WERI-Rb-1 (cell line): ENCODE data around the gene CKAP5.

Source experiments
- DNase-seq: peaks from one replicate; pipeline ENCODE4 v3.0.0-alpha.2; 2020
- H3K27ac ChIP-seq: fragments of 250-450 bp; sonication (Bioruptor Pico); 2 replicates; pipeline ENCODE4 v1.5.1; 2020; ENCODE audit warnings: mild to moderate bottlenecking, moderate library complexity
- H3K27me3 ChIP-seq: fragments of 250-450 bp; sonication (Bioruptor Pico); 2 replicates; pipeline ENCODE4 v1.5.1; 2021; ENCODE audit warnings: mild to moderate bottlenecking, low read depth, moderate library complexity; ENCODE audit not compliant: insufficient read depth, severe bottlenecking
- H3K36me3 ChIP-seq: fragments of 250-450 bp; sonication (Bioruptor Pico); 2 replicates; pipeline ENCODE4 v1.5.1; 2020; ENCODE audit warnings: mild to moderate bottlenecking, moderate library complexity
- H3K4me3 ChIP-seq: 2 replicates; pipeline ENCODE4 v1.5.1; 2011; ENCODE audit warnings: low read depth, mild to moderate bottlenecking, control low read depth, low read length
- H3K9me3 ChIP-seq: fragments of 250-450 bp; sonication (Bioruptor Pico); 2 replicates; pipeline ENCODE4 v1.5.1; 2021; ENCODE audit warnings: mild to moderate bottlenecking, moderate library complexity; ENCODE audit not compliant: severe bottlenecking
- CTCF ChIP-seq: IDR thresholded peaks from 2 replicates; pipeline ENCODE4 v1.5.1; 2011; ENCODE audit warnings: low read depth, mild to moderate bottlenecking, control low read depth, inconsistent platforms, low read length

The CKAP5 gene

GRCh38 chr11:46860218-46860617, 14.1 kb upstream of the CKAP5 start:
- no peaks in the 10 kb centered on the region for H3K9me3 ChIP-seq
- H3K27me3 ChIP-seq = no peaks in the 10 kb centered on the region
- DNase-seq = no peak
- H3K27ac ChIP-seq = no peak overlapping the region
- TF ChIP-seq CTCF = no peak
- H3K36me3 ChIP-seq = peaks cover 52% of the 10 kb centered on the region
- no peak overlapping the region for H3K4me3 ChIP-seq

GRCh38 chr11:46858920-46859546, 13.0 kb upstream of the CKAP5 start:
- Histone ChIP-seq H3K36me3 (peaks cover 45% of the 10 kb centered on the region), H3K4me3 (no peak overlapping the region), H3K27me3 (no peaks in the 10 kb centered on the region), H3K9me3 (no peaks in the 10 kb centered on the region), H3K27ac (no peak overlapping the region)
- no peak for DNase-seq
- no peak for TF ChIP-seq CTCF

- H3K27ac ChIP-seq = no peak overlapping the region
- TF ChIP-seq CTCF = no peak
- no peak for DNase-seq
- H3K27me3 ChIP-seq = no peaks in the 10 kb centered on the region
- H3K4me3 ChIP-seq = no peak overlapping the region
- H3K36me3 ChIP-seq = peaks cover 33% of the 10 kb centered on the region
- no peaks in the 10 kb centered on the region for H3K9me3 ChIP-seq
Measured at GRCh38 chr11:46857666-46858065, 11.6 kb upstream of the CKAP5 start.

GRCh38 chr11:46856605-46857343, 10.7 kb upstream of the CKAP5 start:
- H3K36me3 ChIP-seq = peaks cover 28% of the 10 kb centered on the region
- no peaks in the 10 kb centered on the region for H3K9me3 ChIP-seq
- no peak overlapping the region for H3K4me3 ChIP-seq
- no peak overlapping the region for H3K27ac ChIP-seq
- no peak for DNase-seq
- no peaks in the 10 kb centered on the region for H3K27me3 ChIP-seq
- no peak for TF ChIP-seq CTCF

- peaks cover 28% of the 10 kb centered on the region for H3K36me3 ChIP-seq
- no peak for TF ChIP-seq CTCF
- no peak for DNase-seq
- H3K27ac ChIP-seq = no peak overlapping the region
- no peaks in the 10 kb centered on the region for H3K9me3 ChIP-seq
- no peaks in the 10 kb centered on the region for H3K27me3 ChIP-seq
- no peak overlapping the region for H3K4me3 ChIP-seq
Measured at GRCh38 chr11:46855863-46856262, 9.8 kb upstream of the CKAP5 start.
